ENCODE data around the gene GPER1.

GPER1 gene

GRCh38 chr7:1044189-1045068 lies 43.5 kb upstream of the GPER1 start, which contains the start of gene GPR146:
Gene GPR146, plus strand, starts transcription at chr7:1044546. Its CDS starts 12,970 bp downstream, at chr7:1057516.
- peak within 1 kb of the TSS; percentile 52 for H3K4me3 ChIP-seq (replicated peaks; ENCODE audit: low read depth, low read length)
- TF ChIP-seq CTCF (IDR thresholded peaks at IDR 0.05; ENCODE audit: low read depth, low read length, missing control alignments), result peak; percentile 58
- peak; percentile 94 for DNase-seq (ENCODE audit: extremely low read depth, low read depth)

- no peak for DNase-seq (ENCODE audit: extremely low read depth, low read depth)
Measured at GRCh38 chr7:1045069-1046063, 42.5 kb upstream of the GPER1 start.

GRCh38 chr7:1046722-1047679 lies 40.9 kb upstream of the GPER1 start:
- TF ChIP-seq CTCF (IDR thresholded peaks at IDR 0.05; ENCODE audit: low read depth, low read length, missing control alignments), result no peak
- DNase-seq (ENCODE audit: extremely low read depth, low read depth), result no peak
- H3K4me3 ChIP-seq (replicated peaks; ENCODE audit: low read depth, low read length), result no peak overlapping the region

More at GRCh38 chr7:1045069-1046063, 42.5 kb upstream of the GPER1 start:
- no peak for TF ChIP-seq CTCF (IDR thresholded peaks at IDR 0.05; ENCODE audit: low read depth, low read length, missing control alignments)
- peak overlapping the region; percentile 52 for H3K4me3 ChIP-seq (replicated peaks; ENCODE audit: low read depth, low read length)

GRCh38 chr7:1049006-1049741 lies 38.7 kb upstream of the GPER1 start:
- TF ChIP-seq CTCF (IDR thresholded peaks at IDR 0.05; ENCODE audit: low read depth, low read length, missing control alignments), result no peak
- H3K4me3 ChIP-seq (replicated peaks; ENCODE audit: low read depth, low read length), result no peak overlapping the region
- DNase-seq (ENCODE audit: extremely low read depth, low read depth), result no peak

GRCh38 chr7:1049801-1050200 lies 38.1 kb upstream of the GPER1 start:
- no peak for TF ChIP-seq CTCF (IDR thresholded peaks at IDR 0.05; ENCODE audit: low read depth, low read length, missing control alignments)
- H3K4me3 ChIP-seq (replicated peaks; ENCODE audit: low read depth, low read length), result no peak overlapping the region
- DNase-seq (ENCODE audit: extremely low read depth, low read depth), result no peak
